CD4-positive, alpha-beta T cell treated with Interleukin-17A for 1 hour (primary cell): Measurements from ENCODE around the gene TMEM256.
"Not testable (repeated sequence)": the region's sequence is repeated elsewhere in the genome, so short reads cannot be mapped to it uniquely, and the experiment has no call there.

ENCODE experiments used
- DNase-seq: peaks from one replicate; pipeline ENCODE4 v3.0.0-alpha.2; 2020

TMEM256 gene

GRCh38 chr17:7380855-7381683 is 22.8 kb downstream of the TMEM256 start, which contains the start of gene TNK1:
Gene TNK1 (plus strand): TSS chr17:7381089. CDS start chr17:7382927, 1,838 bp downstream.
- no peak for DNase-seq

DNA sequence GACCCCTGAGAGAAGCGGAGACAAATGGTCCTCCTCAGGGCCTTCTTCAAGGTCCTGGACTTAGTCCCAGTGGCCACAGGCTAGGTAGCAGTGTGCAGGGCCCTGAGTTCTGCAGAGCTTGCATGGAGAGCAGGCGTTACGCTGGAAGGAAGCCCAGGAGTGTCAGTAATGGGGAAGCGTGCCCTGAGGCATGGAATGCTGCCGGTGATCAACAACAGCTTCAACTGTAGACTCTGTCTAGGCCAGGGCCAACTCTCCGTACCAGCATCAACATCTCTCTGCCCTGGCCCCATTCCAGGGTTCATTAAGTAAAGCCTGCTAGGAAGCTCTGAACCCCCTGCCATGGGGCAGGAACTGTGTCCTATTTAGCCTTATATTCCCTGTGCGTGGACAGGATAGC is 23.6 kb downstream of the TMEM256 start:
- no peak for DNase-seq

GRCh38 chr17:7379134-7379533 is 24.8 kb downstream of the TMEM256 start:
- DNase-seq: no peak

GRCh38 chr17:7374353-7374752 is 29.5 kb downstream of the TMEM256 start:
- no peak for DNase-seq

- DNase-seq: no peak
Measured at GRCh38 chr17:7370853-7371252, 33.0 kb downstream of the TMEM256 start.

DNA sequence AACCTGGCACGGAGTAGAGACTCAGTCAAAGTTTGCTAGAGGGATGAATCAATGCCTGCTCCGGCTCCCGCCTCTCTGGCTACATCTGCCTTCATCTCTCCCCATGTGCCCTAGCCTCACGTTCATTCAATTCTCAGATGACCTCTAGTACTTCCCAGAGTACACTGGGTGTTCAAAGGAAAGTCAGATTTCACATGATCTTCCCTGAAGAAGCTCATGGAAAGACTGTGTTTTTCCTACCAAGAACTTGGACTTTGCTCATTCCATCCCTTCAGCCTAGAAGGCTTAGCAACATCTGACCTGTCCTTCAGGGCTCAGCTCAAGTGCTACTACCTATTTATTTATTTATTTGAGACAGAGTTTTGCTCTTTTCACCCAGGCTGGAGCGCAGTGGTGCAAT is 34.1 kb downstream of the TMEM256 start:
- DNase-seq: no peak

DNA sequence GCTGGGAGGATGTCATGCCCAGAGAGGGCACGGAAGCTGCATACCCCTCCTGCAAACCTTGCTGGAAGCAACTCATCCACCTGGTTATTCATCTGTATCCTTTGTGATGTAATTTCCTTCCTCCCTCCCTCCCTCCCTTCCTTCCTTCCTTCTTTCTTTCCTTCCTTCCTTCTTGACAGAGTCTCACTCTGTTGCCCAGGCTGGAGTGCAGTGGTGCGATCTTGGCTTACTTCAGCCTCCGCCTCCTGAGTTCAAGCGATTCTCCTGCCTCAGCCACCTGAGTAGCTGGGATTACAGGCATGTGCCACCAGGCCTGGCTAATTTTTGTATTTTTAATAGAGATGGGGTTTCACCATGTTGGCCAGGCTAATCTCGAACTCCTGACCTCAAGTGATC is 35.3 kb downstream of the TMEM256 start:
- DNase-seq: not testable (repeated sequence)

- DNase-seq: no peak
Measured at GRCh38 chr17:7367918-7368598, 35.8 kb downstream of the TMEM256 start.

DNA sequence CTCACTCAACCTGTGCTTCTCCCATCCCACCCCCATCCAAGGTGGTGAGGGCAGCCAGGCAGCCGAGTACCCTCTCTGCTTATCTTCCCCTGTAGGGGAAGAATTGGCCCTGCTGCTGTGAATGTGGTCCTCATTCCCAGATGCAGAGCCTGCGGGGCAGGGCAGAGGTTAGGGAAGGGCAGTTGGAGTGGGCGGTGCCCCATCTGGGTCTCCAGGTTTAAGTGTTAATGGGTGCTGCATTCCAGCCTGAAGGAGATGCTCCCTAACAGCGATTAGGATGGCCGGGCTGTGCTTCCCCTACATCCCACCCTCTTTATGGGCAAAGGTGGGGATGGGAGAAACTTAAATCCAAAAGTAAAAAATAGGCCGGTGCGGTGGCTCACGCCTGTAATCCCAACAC is 36.8 kb downstream of the TMEM256 start:
- no peak for DNase-seq

DNA sequence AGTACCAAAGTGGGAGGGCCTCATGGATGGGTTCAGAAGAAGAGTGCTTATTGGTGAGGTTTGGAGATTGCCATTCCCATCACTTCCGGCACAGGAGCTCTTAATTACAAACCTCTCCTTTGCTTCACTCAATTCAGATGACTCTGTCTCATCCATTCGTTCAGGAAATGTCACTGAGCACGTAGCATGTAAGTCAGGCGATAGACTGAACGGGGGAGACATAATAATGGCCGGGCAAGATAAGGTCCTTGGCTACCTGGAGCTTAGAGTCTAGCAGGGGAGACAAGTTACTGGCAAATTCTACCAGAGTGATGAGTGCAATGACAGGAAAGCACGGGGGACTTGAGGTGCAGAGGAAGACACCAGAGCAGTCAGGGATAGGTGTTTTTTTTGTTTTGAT is 37.9 kb downstream of the TMEM256 start:
- not testable (repeated sequence) for DNase-seq

DNA sequence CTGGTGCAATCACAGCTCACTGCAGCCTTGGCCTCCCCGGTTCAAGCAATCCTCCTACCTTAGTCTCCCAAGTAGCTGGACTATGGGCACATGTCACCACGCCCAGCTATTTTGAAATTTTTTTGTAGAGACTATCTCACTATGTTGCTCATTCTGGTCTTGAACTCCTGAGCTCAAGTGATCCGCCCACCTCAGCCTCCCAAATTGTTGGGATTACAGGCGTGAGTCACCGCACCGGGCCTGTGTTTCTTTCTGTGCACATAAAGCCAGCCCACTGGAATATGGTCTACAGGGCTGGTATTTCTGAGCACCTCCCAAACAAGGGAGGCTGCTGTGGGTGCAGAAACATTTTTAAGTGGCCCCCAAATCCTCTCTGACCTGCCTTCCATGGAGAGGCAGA is 40.6 kb downstream of the TMEM256 start:
- no peak for DNase-seq

GRCh38 chr17:7361906-7362305 is 42.0 kb downstream of the TMEM256 start:
- no peak for DNase-seq

- no peak for DNase-seq
Measured at GRCh38 chr17:7357381-7357780, 46.5 kb downstream of the TMEM256 start.

GRCh38 chr17:7356756-7357155 is 47.1 kb downstream of the TMEM256 start:
- no peak for DNase-seq

GRCh38 chr17:7356072-7356549 is 47.8 kb downstream of the TMEM256 start:
- peak; percentile 88 for DNase-seq

GRCh38 chr17:7355573-7355972 is 48.3 kb downstream of the TMEM256 start:
- DNase-seq: no peak

DNA sequence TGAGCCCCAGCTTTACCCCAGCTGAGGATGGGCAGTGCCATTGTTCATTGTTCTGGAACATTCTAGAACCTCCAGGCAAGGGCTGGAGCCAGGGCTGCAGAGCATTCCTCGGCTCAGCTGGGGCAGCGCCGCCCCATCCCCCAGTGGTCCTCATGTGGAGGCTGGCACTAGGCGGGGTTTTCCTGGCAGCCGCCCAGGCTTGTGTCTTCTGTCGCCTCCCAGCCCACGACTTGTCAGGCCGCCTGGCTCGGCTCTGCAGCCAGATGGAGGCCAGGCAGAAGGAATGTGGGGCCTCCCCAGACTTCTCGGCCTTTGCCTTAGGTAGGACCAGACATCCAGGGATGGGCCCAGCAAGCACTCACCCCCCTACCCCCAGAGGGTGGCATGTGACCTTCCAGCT is 48.8 kb downstream of the TMEM256 start, which contains the start of gene TMEM95:
Gene TMEM95 (plus strand): TSS at position 104 of the 400 bp plus-strand sequence. CDS start 49 bp downstream, at position 153.
- DNase-seq: no peak

- peak; percentile 38 for DNase-seq
Measured at GRCh38 chr17:7354262-7354843, 49.5 kb downstream of the TMEM256 start.
